ENCODE results near the gene ALOXE3.

GRCh38 chr17:8151120-8151640 lies 32.9 kb upstream of the ALOXE3 start:
- TF ChIP-seq FOXP2 (optimal IDR thresholded peaks at IDR 0.05; ENCODE audit: borderline replicate concordance, extremely low read depth, extremely low read length, insufficient read depth) (no peak), REST (IDR thresholded peaks at IDR 0.05; ENCODE audit: insufficient read depth in 1 of 2, low read depth in 2 of 2, low read length in 2 of 2) (peak in 1 of 2 experiments; percentile 38; a peak in 1 of 4 replicates), TAF1 (IDR thresholded peaks at IDR 0.05; ENCODE audit: borderline replicate concordance, insufficient read depth, low read length) (no peak), POLR2AphosphoS5 (IDR thresholded peaks at IDR 0.05; ENCODE audit: low read depth, low read length) (no peak), SIN3A (IDR thresholded peaks at IDR 0.05; ENCODE audit: borderline replicate concordance, insufficient read depth, low read length) (peak; percentile 98)

All from PFSK-1 (cell line).